Loucy (cell line): ENCODE data around the gene CTNNA2.

ENCODE experiments used
- H2AFZ ChIP-seq: fragments of 200-600 bp; sonication (generic); 2 replicates; pipeline ENCODE4 v1.6.0; 2016; ENCODE audit warnings: antibody characterized with exemption, mild to moderate bottlenecking, low read length, moderate library complexity
- H3F3A ChIP-seq: fragments of 200-600 bp; 2 replicates; pipeline ENCODE4 v1.6.0; 2016; ENCODE audit warnings: antibody characterized with exemption, low read depth, mild to moderate bottlenecking
- H3K27me3 ChIP-seq: fragments of 200-600 bp; sonication (generic); 2 replicates; pipeline ENCODE4 v1.6.1; 2014; ENCODE audit warnings: low read length, mild to moderate bottlenecking; ENCODE audit not compliant: insufficient read depth, poor library complexity, severe bottlenecking
- H3K36me3 ChIP-seq: fragments of 200-600 bp; sonication (generic); 2 replicates; pipeline ENCODE4 v1.6.1; 2016; ENCODE audit warnings: low read length; ENCODE audit not compliant: insufficient read depth
- H3K4me1 ChIP-seq: fragments of 200-600 bp; sonication (generic); 2 replicates; pipeline ENCODE4 v1.5.1; 2014; ENCODE audit warnings: low read length, mild to moderate bottlenecking; ENCODE audit not compliant: insufficient read depth, poor library complexity, severe bottlenecking
- H3K4me2 ChIP-seq: fragments of 200-600 bp; sonication (generic); 2 replicates; pipeline ENCODE4 v1.6.0; 2014; ENCODE audit warnings: antibody characterized with exemption, low read length, low read depth, mild to moderate bottlenecking; ENCODE audit not compliant: poor library complexity, severe bottlenecking
- H3K4me3 ChIP-seq: fragments of 200-600 bp; sonication (generic); 2 replicates; pipeline ENCODE4 v1.5.1; 2014; ENCODE audit warnings: low read length, mild to moderate bottlenecking, mixed read lengths; ENCODE audit not compliant: poor library complexity, severe bottlenecking
- H3K79me2 ChIP-seq: fragments of 200-600 bp; sonication (generic); 2 replicates; pipeline ENCODE4 v1.6.1; 2014; ENCODE audit warnings: low read length; ENCODE audit not compliant: insufficient read depth
- H3K9ac ChIP-seq: fragments of 200-600 bp; sonication (generic); 2 replicates; pipeline ENCODE4 v1.6.0; 2014; ENCODE audit warnings: mild to moderate bottlenecking, low read depth, low read length, moderate library complexity; ENCODE audit not compliant: poor library complexity, severe bottlenecking
- H3K9me2 ChIP-seq: fragments of 200-600 bp; sonication (generic); replicated peaks from 2 replicates; pipeline ENCODE4 v1.6.1; 2016; ENCODE audit warnings: low read depth, low read length, mixed read lengths
- H3K9me3 ChIP-seq: fragments of 200-600 bp; sonication (generic); 2 replicates; pipeline ENCODE4 v1.6.1; 2014; ENCODE audit warnings: mild to moderate bottlenecking, antibody characterized with exemption, low read length, low read depth; ENCODE audit not compliant: insufficient read depth
- H4K20me1 ChIP-seq: fragments of 200-600 bp; sonication (generic); 2 replicates; pipeline ENCODE4 v1.6.0; 2014; ENCODE audit warnings: antibody characterized with exemption, low read length, mild to moderate bottlenecking; ENCODE audit not compliant: insufficient read depth, poor library complexity, severe bottlenecking
- CTCF ChIP-seq: fragments of 200-600 bp; sonication (generic); conservative IDR thresholded peaks from 2 replicates; pipeline ENCODE4 v1.5.1; 2014; ENCODE audit warnings: mild to moderate bottlenecking, antibody characterized with exemption, low read length
- EZH2phosphoT487 ChIP-seq: fragments of 200-600 bp; IDR thresholded peaks from 2 replicates; pipeline ENCODE4 v1.6.1; 2018; ENCODE audit warnings: antibody characterized with exemption, mild to moderate bottlenecking, moderate library complexity, borderline replicate concordance

CTNNA2 gene

GRCh38 chr2:80231421-80231820 is 718.6 kb downstream of the CTNNA2 start:
- H3F3A ChIP-seq: no peaks in the 10 kb centered on the region
- H3K36me3 ChIP-seq: no peaks in the 10 kb centered on the region
- H3K4me3 ChIP-seq: no peak overlapping the region
- no peaks in the 10 kb centered on the region for H3K79me2 ChIP-seq
- H3K9me2 ChIP-seq: no peaks in the 10 kb centered on the region
- H3K4me1 ChIP-seq: no peaks in the 10 kb centered on the region
- H3K27me3 ChIP-seq: no peaks in the 10 kb centered on the region
- H3K4me2 ChIP-seq: no peak overlapping the region
- no peak for TF ChIP-seq EZH2phosphoT487
- TF ChIP-seq CTCF: no peak
- H2AFZ ChIP-seq: no peak overlapping the region
- no peaks in the 10 kb centered on the region for H3K9me3 ChIP-seq
- no peaks in the 10 kb centered on the region for H4K20me1 ChIP-seq
- no peak overlapping the region for H3K9ac ChIP-seq

- Histone ChIP-seq H4K20me1 (no peaks in the 10 kb centered on the region), H3K79me2 (no peaks in the 10 kb centered on the region), H3K4me1 (no peaks in the 10 kb centered on the region), H3K36me3 (no peaks in the 10 kb centered on the region), H3K9me3 (no peaks in the 10 kb centered on the region), H2AFZ (no peak overlapping the region), H3K4me2 (no peak overlapping the region), H3K9me2 (no peaks in the 10 kb centered on the region), H3K27me3 (no peaks in the 10 kb centered on the region), H3K4me3 (no peak overlapping the region), H3K9ac (no peak overlapping the region), H3F3A (no peaks in the 10 kb centered on the region)
- TF ChIP-seq CTCF: no peak
- no peak for TF ChIP-seq EZH2phosphoT487
These were observed 720.5 kb downstream of the CTNNA2 start for GRCh38 chr2:80233333-80233732.

- no peaks in the 10 kb centered on the region for H3K79me2 ChIP-seq
- no peak overlapping the region for H3K4me3 ChIP-seq
- H3K9ac ChIP-seq: no peak overlapping the region
- H3K36me3 ChIP-seq: no peaks in the 10 kb centered on the region
- no peaks in the 10 kb centered on the region for H3K4me1 ChIP-seq
- no peak overlapping the region for H2AFZ ChIP-seq
- H3F3A ChIP-seq: no peaks in the 10 kb centered on the region
- H4K20me1 ChIP-seq: no peaks in the 10 kb centered on the region
- TF ChIP-seq EZH2phosphoT487 (no peak), CTCF (peak; percentile 90)
- H3K4me2 ChIP-seq: no peak overlapping the region
- no peaks in the 10 kb centered on the region for H3K9me3 ChIP-seq
- no peaks in the 10 kb centered on the region for H3K9me2 ChIP-seq
- no peaks in the 10 kb centered on the region for H3K27me3 ChIP-seq
These were observed 726.0 kb downstream of the CTNNA2 start for GRCh38 chr2:80238692-80239469.
